HG03175 (cell line): ENCODE data around the gene TECPR2.

ENCODE experiments used
- ATAC-seq: cut with Tn5 transposase; IDR thresholded peaks from one replicate; pipeline ENCODE4 v1.9.1; 2021; ENCODE audit warnings: mild to moderate bottlenecking, moderate library complexity; ENCODE audit not compliant: unreplicated experiment

The TECPR2 gene

DNA sequence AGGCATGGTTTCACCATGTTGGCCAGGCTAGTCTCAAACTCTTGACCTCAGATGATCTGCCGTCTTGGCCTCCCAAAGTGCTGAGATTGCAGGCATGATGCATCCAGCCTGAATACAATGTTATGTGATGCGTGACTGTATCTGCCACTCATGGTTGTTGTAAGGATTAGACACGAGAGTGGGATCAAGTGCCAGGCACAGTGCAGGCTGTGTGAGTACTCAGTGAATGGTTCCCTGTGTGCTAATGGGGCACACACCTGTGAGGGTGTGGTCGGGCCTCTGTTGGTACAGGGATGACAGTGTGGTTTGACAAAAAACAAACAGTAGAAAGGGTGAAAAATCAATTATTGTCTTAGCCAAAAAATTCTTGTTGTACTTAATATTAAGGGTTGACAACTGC, 61.8 kb downstream of the TECPR2 start:
- ATAC-seq = no peak

GRCh38 chr14:102424923-102425322, 62.2 kb downstream of the TECPR2 start:
- no peak for ATAC-seq

GRCh38 chr14:102426796-102427195, 64.1 kb downstream of the TECPR2 start:
- ATAC-seq = no peak

- no peak for ATAC-seq
Measured at GRCh38 chr14:102427642-102428041, 64.9 kb downstream of the TECPR2 start.

- no peak for ATAC-seq
Measured at GRCh38 chr14:102430212-102430908, 67.6 kb downstream of the TECPR2 start.

GRCh38 chr14:102431751-102432150, 69.0 kb downstream of the TECPR2 start:
- ATAC-seq = no peak

GRCh38 chr14:102434647-102435175, 72.0 kb downstream of the TECPR2 start:
- ATAC-seq = no peak

- ATAC-seq = no peak
Measured at GRCh38 chr14:102437997-102438915, 75.5 kb downstream of the TECPR2 start.

DNA sequence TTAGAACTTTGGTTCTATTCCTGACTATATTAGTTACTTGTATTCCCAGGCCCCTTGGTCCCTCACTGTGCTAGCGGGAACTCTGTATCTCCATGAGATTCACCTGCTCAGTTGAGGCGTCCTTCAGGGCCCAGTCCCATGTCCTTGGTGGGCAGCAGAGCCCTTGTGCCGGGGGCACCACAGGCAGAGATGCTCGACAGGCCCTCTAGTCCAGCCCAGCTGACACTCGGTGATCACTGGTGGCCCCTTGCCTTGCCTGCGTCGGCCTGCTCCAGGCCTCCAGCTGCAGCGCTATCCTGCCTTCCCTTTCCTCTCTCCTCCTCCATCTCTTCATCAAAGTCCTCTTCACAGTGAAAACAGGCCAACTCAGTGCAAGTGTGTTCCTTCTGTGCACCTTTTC, 76.8 kb downstream of the TECPR2 start:
- no peak for ATAC-seq

DNA sequence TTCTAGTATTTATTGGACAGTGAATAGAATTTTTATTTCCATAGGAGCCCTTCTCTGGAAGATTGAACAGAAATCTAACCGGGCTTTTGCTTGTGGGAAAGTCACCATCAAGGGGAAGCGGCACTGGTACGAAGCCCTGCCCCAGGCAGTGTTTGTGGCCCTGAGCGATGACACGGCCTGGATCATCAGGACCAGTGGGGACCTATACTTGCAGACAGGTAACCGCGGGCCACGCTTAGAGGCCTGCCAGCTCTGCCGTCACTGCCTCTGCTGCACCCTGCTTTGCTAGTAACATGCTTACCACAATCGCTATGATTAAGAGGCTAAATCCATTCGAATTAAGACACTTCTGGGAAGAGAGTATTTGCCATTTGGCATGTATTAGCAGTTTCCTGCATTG, 77.7 kb downstream of the TECPR2 start:
- ATAC-seq = no peak

- no peak for ATAC-seq
Measured at GRCh38 chr14:102442241-102443211, 79.8 kb downstream of the TECPR2 start.

DNA sequence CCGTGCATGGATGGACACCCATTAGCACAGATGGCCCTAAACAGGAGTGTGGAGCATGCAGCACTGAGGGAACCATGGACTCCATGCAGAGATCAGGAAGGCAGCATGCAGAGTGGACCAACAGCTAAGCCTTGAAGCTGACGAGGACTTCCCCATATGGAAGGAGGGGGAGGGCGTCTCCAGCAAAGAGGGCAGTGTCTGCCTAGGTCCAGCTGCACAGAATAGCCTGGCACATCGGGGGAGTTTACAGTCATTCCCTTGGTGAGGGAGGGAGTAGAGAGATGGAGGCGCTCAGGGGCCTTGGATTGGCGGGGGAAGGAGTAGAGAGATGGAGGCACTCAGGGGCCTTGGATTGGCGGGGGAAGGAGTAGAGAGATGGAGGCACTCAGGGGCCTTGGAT, 82.3 kb downstream of the TECPR2 start:
- ATAC-seq = no peak

- ATAC-seq = no peak
Measured at GRCh38 chr14:102445641-102446040, 82.9 kb downstream of the TECPR2 start.

DNA sequence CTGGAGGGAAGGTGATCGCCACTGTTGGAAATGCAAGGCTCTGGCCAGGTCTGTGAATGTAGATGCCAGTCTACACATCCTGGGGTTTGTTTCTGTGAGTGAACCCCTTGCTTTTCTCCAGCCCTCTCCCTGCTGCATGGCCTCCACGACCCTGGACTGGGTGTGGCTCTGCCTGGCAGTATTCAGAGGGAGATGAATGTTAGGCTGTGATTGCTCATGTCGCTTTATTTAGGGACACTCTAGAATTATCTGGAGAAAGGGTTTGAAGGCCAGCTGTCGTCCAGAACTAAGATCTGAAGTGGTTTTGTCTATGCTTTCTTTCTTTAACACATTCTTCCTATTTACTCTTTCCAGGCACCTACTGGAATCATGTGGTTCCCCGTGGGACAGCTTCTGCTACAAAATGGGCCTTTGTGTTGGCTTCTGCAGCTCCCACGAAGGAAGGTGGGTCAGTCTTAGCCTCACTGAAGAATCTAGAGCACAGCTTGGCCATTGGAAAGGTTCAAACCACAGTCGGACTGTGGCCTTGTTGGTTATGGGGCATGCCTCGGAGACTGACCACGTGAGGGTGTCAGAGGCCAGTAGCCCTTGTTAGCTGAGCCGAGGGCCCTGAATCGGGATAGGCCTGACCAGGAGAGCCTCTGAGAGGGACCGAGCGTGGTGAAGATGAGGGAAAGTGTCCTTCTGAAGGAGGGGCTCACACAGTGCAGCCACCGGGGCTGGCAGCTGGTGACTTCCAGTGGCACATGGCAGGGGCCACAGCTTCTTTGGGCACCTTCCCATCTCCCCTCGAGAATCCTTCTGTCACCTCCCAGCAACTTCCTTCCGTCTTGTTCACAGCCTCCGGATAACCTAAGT, 87.7 kb downstream of the TECPR2 start:
- no peak for ATAC-seq

DNA sequence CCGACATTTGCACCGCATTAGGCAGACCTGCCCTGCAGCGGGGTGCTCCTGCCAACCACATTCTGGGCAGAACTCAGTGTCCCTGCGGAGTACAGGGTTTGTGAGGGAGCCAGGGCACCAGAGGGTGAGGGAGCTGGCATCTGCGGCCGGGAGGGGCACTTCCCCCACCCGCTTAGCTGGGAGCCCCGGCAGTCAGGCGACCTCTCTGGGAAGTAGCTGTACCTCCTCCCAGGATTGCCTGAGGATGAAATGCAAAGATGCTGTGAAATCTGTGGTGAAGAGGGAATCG, 88.3 kb downstream of the TECPR2 start:
- ATAC-seq = no peak

GRCh38 chr14:102452302-102452701, 89.6 kb downstream of the TECPR2 start:
- ATAC-seq = no peak

DNA sequence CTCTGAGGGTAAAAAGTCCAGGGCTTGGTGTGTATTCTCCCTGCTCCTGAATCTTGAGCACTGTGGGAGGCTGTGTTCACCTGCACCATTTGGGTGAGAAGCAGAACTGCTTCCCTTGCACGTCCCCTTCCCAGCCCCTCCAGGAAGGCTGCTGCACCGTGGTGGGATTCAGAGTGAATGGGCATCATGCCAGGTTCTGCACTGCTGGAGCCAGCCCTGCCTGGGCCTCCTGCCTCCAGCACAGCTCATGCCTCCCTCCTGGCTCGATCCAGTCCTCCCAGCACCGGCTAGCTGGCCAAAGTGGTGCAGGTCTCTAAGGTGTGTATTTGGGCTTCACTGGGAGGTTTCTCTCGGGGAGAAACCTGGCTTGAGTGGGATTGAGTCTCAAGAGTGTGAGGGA, 92.0 kb downstream of the TECPR2 start:
- no peak for ATAC-seq

- ATAC-seq = no peak
Measured at GRCh38 chr14:102457509-102457908, 94.8 kb downstream of the TECPR2 start.

DNA sequence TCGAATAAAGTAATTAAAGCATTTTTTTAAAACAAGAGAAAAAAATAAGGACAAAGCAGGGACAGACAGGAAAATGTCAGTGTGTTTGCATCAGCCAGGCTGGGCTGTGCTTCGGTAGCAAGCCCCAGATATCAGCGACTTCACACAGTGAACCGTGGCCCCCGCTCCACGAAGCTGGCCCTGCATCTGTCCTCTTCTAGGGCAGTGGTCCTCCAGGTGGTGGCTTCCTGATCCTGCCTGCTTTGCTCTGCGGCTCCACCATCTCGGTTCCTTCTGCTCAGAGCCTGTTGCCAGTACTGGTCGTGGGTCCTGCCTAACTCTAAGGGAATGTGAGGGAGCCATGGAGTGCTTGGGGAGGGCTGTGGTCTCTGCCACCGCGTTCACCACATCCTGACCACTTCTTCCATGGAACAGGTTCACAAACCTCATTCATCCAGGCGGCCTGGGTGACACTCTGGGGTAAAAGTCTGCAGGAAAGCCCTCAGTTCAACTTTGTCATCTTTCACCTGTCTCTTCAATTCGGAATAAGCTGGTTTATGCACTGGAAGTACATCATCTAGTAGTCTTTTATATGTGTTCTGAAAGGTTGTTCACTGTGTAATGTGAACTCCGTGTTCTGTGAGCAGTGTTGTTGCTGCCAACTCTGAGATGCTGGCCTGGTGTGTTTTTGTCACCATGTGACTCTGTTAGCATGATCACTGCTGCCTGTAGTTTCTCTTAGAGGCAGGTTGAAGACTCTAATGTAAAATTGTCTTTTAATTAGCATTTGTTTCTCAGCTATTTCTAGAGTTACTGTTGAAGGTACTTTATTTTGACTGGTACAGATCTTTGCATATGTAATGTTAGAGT, 99.0 kb downstream of the TECPR2 start:
- no peak for ATAC-seq
